ENCODE data around the gene TRAP1.
"Not testable (repeated sequence)": the region's sequence is repeated elsewhere in the genome, so short reads cannot be mapped to it uniquely, and the experiment has no call there.

DNA sequence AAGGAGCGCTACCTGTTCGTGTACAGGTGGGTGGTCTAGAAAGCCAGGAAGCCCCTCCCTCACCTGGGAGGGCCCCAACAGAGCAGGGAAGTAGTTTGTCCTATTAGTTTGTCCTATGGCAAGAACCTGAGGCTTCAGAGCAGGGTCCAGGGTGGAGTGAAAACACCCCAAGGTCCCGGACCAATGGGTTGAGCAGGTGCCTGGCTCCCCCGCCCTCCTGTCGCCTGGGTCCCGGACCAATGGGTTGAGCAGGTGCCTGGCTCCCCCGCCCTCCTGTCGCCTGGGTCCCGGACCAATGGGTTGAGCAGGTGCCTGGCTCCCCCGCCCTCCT lies 61.2 kb downstream of the TRAP1 start:
- TF ChIP-seq, protein P1, sequence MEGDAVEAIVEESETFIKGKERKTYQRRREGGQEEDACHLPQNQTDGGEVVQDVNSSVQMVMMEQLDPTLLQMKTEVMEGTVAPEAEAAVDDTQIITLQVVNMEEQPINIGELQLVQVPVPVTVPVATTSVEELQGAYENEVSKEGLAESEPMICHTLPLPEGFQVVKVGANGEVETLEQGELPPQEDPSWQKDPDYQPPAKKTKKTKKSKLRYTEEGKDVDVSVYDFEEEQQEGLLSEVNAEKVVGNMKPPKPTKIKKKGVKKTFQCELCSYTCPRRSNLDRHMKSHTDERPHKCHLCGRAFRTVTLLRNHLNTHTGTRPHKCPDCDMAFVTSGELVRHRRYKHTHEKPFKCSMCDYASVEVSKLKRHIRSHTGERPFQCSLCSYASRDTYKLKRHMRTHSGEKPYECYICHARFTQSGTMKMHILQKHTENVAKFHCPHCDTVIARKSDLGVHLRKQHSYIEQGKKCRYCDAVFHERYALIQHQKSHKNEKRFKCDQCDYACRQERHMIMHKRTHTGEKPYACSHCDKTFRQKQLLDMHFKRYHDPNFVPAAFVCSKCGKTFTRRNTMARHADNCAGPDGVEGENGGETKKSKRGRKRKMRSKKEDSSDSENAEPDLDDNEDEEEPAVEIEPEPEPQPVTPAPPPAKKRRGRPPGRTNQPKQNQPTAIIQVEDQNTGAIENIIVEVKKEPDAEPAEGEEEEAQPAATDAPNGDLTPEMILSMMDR (IDR thresholded peaks at IDR 0.05): not testable (repeated sequence)
- not testable (repeated sequence) for TF ChIP-seq POLR2A (IDR thresholded peaks at IDR 0.05)

All from vagina (tissue), 2 donors.